Smooth muscle cell (in vitro differentiated cells): ENCODE measurements around the gene CNKSR1. TPM values are rescaled to one million over a fixed set of nuclear protein-coding genes. Genes with fewer than 3 reads are reported as not detected.

ENCODE experiments used
- DNase-seq: peaks from one replicate; lab custom pipeline; 2025; ENCODE audit not compliant: unreplicated experiment; lab: John Stamatoyannopoulos, UW
- H2AFZ ChIP-seq: fragments of 200-600 bp; sonication (generic); 2 replicates; pipeline ENCODE4 v1.6.0; 2016; ENCODE audit warnings: antibody characterized with exemption, low read depth, mild to moderate bottlenecking
- H3F3A ChIP-seq: fragments of 200-600 bp; sonication (generic); 2 replicates; pipeline ENCODE4 v1.6.0; 2017; ENCODE audit warnings: antibody characterized with exemption, low read depth
- H3K27ac ChIP-seq: fragments of 200-600 bp; sonication (generic); 2 replicates; pipeline ENCODE4 v1.5.1; 2016; ENCODE audit warnings: low read depth, mild to moderate bottlenecking
- H3K27me3 ChIP-seq: fragments of 200-600 bp; sonication (generic); 2 replicates; pipeline ENCODE4 v1.6.1; 2016; ENCODE audit warnings: low read depth, mild to moderate bottlenecking
- H3K36me3 ChIP-seq: fragments of 200-600 bp; sonication (generic); 2 replicates; pipeline ENCODE4 v1.5.1; 2016; ENCODE audit warnings: low read depth
- H3K4me1 ChIP-seq: fragments of 200-600 bp; sonication (generic); 2 replicates; pipeline ENCODE4 v1.5.1; 2016; ENCODE audit warnings: low read depth
- H3K4me2 ChIP-seq: fragments of 200-600 bp; sonication (generic); 2 replicates; pipeline ENCODE4 v1.6.0; 2016; ENCODE audit warnings: mild to moderate bottlenecking
- H3K4me3 ChIP-seq: fragments of 200-600 bp; sonication (generic); 2 replicates; pipeline ENCODE4 v1.5.1; 2016; ENCODE audit warnings: mild to moderate bottlenecking
- H3K79me2 ChIP-seq: fragments of 200-600 bp; sonication (generic); 2 replicates; pipeline ENCODE4 v1.6.0; 2016; ENCODE audit warnings: low read depth, mild to moderate bottlenecking
- H3K9ac ChIP-seq: fragments of 200-600 bp; sonication (generic); 2 replicates; pipeline ENCODE4 v1.6.0; 2016; ENCODE audit warnings: low read depth
- H3K9me3 ChIP-seq: fragments of 200-600 bp; sonication (generic); replicated peaks from 2 replicates; pipeline ENCODE4 v1.5.1; 2016; ENCODE audit warnings: low read depth
- H4K20me1 ChIP-seq: fragments of 200-600 bp; sonication (generic); 2 replicates; pipeline ENCODE4 v1.6.0; 2016; ENCODE audit warnings: low read depth
- WGBS: methylation state at CpG from one replicate; pipeline ENCODE4 v1.1.7; 2016; ENCODE audit warnings: low lambda C conversion rate; 5-methylcytosine and 5-hydroxymethylcytosine counted together
- polyA plus RNA-seq: library from polyadenylated mRNA; unstranded; fragments of >200 nt; fragmentation: Nextera tagmentation; extraction: Ambion mirVana; gene quantifications from 2 replicates; pipeline ENCODE4 v1.2.1, GENCODE V29; 2016
- total RNA-seq: library from RNA; depleted of rRNA; stranded (reverse); fragments of >200 nt; gene quantifications from 2 replicates; pipeline ENCODE4 v1.2.3, GENCODE V29; 2014
- TF ChIP-seq, protein P1 (sequence below): fragments of 200-600 bp; sonication (generic); IDR thresholded peaks from 2 replicates; pipeline ENCODE4 v1.5.1; 2017; ENCODE audit warnings: borderline replicate concordance, mild to moderate bottlenecking, antibody characterized with exemption; ENCODE audit not compliant: insufficient read depth, poor library complexity, severe bottlenecking

Gene CNKSR1
- total and polyA plus RNA-seq, 2 experiments from 2014 or later, result 1.4 to 6.6 TPM

DNA sequence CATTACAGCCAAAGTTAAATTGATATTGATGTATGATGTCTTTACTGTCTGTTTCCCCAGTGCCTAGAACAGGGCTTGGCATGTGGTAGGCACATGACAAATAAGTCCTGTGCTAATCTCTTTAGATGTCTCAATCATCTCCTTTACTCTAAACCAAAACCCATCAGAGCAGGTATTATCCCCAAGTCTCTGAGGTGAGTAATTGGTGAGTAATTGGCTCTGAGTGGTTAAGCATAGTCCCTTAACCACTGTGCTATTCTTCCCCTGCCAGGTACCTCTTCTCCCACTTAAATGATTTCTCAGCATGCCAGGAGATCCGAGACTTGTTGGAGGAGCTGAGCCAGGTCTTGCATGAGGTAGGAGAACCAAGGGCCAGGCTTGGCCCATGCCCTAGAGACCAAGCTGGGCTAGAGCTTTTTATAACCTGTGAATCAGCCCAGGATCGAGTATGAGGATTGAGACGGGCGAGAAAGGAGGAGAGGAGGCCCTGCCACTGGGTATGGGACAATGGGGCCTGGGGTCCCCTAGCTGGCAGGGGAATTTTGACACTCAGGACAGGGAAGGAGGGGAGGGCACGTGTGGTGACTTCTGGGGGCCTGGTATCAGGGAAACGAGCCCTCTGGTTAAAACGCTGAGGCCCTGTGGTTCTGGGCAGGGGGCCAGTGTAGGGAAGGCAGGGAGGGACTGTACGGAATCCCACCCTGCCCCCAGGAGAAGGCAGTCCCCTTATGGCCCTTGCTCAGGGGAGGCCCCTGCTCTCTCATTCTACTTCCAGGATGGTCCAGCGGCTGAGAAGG lies 4.5 kb downstream of the CNKSR1 start:
- 82% methylated on average over 9 of the region's 9 CpGs for WGBS
- H3K4me3 ChIP-seq, result no peak overlapping the region
- H3K4me2 ChIP-seq, result no peak overlapping the region
- TF ChIP-seq, protein P1, sequence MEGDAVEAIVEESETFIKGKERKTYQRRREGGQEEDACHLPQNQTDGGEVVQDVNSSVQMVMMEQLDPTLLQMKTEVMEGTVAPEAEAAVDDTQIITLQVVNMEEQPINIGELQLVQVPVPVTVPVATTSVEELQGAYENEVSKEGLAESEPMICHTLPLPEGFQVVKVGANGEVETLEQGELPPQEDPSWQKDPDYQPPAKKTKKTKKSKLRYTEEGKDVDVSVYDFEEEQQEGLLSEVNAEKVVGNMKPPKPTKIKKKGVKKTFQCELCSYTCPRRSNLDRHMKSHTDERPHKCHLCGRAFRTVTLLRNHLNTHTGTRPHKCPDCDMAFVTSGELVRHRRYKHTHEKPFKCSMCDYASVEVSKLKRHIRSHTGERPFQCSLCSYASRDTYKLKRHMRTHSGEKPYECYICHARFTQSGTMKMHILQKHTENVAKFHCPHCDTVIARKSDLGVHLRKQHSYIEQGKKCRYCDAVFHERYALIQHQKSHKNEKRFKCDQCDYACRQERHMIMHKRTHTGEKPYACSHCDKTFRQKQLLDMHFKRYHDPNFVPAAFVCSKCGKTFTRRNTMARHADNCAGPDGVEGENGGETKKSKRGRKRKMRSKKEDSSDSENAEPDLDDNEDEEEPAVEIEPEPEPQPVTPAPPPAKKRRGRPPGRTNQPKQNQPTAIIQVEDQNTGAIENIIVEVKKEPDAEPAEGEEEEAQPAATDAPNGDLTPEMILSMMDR, result no peak
- no peaks in the 10 kb centered on the region for H3K4me1 ChIP-seq
- no peaks in the 10 kb centered on the region for H3F3A ChIP-seq
- no peak for DNase-seq
- H3K9ac ChIP-seq, result no peak overlapping the region
- no peaks in the 10 kb centered on the region for H3K27me3 ChIP-seq
- no peaks in the 10 kb centered on the region for H4K20me1 ChIP-seq
- H3K79me2 ChIP-seq, result no peaks in the 10 kb centered on the region
- no peaks in the 10 kb centered on the region for H3K9me3 ChIP-seq
- H3K36me3 ChIP-seq, result no peaks in the 10 kb centered on the region
- no peak overlapping the region for H2AFZ ChIP-seq
- H3K27ac ChIP-seq, result no peak overlapping the region

DNA sequence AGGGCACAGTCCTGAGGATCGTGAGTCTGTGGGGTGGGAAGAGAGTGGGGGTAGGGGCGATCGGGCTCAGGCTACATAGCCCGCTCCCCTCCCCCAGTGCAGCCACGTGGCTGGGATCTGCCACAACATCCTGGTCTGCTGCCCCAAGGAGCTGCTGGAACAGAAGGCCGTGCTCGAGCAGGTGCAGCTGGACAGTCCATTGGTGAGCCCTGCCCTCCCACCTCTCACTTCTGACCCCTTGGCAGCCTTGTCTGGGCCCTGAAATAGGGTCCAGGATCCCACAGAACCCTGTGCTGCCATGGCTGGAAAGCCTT lies 5.0 kb downstream of the CNKSR1 start:
- H3K36me3 ChIP-seq, result no peaks in the 10 kb centered on the region
- H3K27me3 ChIP-seq, result no peaks in the 10 kb centered on the region
- H3K9me3 ChIP-seq, result no peaks in the 10 kb centered on the region
- H3K27ac ChIP-seq, result no peak overlapping the region
- no peak overlapping the region for H3K4me3 ChIP-seq
- H3K79me2 ChIP-seq, result no peaks in the 10 kb centered on the region
- H3K4me1 ChIP-seq, result no peaks in the 10 kb centered on the region
- TF ChIP-seq, protein P1, result no peak
- no peaks in the 10 kb centered on the region for H3F3A ChIP-seq
- H3K9ac ChIP-seq, result no peak overlapping the region
- no peak overlapping the region for H2AFZ ChIP-seq
- H4K20me1 ChIP-seq, result no peaks in the 10 kb centered on the region
- H3K4me2 ChIP-seq, result no peak overlapping the region
- 80% methylated on average over 7 of the region's 7 CpGs for WGBS
- no peak for DNase-seq

DNA sequence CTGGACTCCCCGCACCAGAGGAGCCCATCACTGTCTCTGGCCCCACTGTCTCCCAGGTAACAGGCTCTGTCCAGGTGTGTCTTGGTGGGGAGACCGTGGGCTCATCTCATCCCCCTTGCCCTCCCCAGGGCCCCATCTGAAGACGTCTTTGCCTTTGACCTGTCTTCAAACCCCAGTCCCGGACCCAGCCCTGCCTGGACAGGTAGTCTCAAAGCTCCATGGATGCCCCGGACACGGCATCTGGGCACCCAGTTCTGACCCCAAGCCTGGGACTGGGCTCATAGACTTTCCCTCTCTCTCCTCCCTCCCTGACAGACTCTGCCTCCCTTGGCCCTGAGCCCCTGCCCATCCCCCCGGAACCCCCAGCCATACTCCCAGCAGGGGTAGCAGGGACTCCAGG lies 6.8 kb downstream of the CNKSR1 start:
- H3K9ac ChIP-seq, result no peak overlapping the region
- no peak overlapping the region for H3K4me3 ChIP-seq

More for the DNA sequence above, 6.8 kb downstream of the CNKSR1 start:
- no peaks in the 10 kb centered on the region for H3K27me3 ChIP-seq
- no peaks in the 10 kb centered on the region for H3K79me2 ChIP-seq
- no peak overlapping the region for H2AFZ ChIP-seq
- H4K20me1 ChIP-seq, result no peaks in the 10 kb centered on the region
- H3K4me1 ChIP-seq, result no peaks in the 10 kb centered on the region
- H3K36me3 ChIP-seq, result no peaks in the 10 kb centered on the region
- H3F3A ChIP-seq, result no peaks in the 10 kb centered on the region
- no peak overlapping the region for H3K4me2 ChIP-seq
- TF ChIP-seq, protein P1, result no peak
- no peaks in the 10 kb centered on the region for H3K9me3 ChIP-seq
- 86% methylated on average over 6 of the region's 7 CpGs for WGBS
- no peak for DNase-seq
- H3K27ac ChIP-seq, result no peak overlapping the region
